Dedifferentiated amniotic fluid mesenchymal stem cell (primary cell): ENCODE measurements around the gene MYL10.

ENCODE experiments used
- DNase-seq: peaks from one replicate; pipeline ENCODE4 v3.0.0-alpha.2; 2016; ENCODE audit errors: extremely low spot score

The MYL10 gene

DNA sequence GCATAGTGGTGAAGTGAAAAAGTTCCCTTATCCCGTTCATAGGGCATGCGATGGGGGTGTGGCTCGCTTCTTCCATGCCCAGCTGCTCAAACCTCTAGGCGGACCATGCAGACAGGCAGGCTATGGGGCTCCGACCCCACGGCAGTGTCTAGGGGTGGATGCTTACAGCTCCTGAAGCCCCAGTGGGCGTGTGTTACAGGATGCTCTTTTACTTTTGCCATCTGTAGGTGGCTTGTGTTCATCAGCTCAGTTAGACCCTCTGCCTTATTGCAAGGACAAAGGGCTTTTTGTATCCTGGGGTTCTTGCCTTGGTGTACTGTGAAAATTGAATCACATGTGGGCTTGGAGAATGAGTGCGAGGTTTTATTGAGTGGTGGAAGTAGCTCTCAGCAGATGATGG, at the start of gene MYL10:
MYL10 (minus strand) TSS at position 126 of the 400 bp plus-strand sequence. CDS start 178 bp downstream, outside the sequence.
- no peak for DNase-seq

DNA sequence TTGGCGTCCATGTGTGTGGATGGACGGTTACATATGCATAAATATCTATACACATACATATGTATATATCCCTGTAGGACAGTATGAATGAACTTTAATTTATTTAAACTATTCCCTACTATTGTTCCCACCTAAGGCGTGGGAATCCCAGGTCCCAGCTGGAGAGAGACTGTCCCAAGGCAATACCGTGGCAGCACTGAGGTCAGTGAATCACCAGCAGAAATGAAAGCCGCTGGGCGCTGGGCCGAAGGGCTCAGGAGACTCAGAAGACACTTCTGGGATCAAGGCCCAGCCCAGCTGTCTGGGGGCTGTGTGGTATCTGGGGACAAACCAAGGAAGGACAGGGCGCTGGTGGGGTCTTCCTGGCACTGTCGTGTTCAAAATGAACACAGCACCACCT, 49.6 kb upstream of the MYL10 start:
- DNase-seq = no peak

DNA sequence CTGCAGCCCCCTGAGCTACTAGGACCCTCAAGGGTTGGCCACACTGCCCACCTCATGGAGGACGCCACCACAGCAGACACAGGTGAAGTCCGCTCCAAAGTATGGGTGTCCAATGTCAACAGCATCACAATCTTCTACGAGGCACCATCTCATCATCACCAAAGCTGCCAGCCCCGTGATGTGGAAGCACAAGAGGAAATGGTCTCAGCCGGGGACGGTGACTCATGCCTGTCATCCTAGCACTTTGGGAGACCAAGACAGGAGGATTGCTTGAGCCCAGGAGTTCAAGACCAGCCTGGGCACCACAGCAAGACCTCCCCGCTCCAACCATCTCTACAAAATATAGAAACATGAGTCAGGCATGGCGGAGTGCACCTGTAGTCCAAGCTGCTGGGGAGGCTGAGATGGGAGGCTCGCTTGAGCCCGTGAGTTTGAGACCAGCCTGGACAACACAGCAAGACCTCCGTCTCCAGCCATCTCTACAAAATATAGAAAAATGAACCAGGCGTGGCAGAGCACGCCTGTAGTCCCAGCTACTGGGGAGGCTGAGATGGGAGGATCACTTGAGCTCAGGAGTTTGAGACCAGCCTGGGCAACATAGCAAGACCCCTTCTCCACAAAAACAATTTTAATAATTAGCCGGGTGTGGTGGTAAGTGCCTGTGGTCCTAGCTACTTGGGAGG, 48.8 kb upstream of the MYL10 start:
- no peak for DNase-seq

DNA sequence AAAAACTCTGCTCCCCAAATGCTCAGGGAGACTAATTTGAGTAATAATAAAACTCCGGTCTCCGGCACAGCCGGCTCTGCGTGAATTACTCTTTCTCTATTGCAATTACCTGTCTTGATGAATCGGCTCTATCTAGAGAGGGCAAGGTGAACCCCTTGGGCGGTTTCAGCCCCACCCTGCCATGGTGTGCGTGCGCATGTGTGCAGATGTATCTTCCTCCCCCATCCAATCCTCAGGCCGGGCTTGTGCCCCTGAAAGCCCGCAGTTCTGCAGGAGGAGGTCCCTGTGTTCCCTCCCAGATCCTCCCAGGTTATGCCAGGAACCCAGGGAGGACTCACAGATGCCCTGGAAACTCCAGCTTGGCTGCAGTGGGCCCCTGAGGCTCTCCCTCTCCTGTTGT, 48.3 kb upstream of the MYL10 start:
- no peak for DNase-seq

DNA sequence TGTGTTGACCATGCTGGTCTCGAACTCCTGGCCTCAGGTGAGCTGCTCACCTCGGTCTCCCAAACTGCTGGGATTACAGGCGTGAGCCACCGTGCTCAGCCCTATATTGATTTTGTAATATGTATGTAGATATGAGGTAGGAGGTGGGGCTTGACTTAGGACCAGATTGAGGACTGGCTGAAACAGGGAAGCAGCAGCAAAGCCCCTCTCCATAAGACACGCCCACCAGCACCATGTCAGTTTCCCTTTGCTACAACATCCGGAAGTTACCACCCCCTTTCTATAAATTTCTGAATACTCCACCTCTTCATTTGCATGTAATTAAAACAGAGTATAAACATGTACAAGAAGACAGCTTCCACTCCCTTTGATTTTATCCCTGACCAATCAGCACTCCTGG, 47.9 kb upstream of the MYL10 start:
- DNase-seq = no peak

DNA sequence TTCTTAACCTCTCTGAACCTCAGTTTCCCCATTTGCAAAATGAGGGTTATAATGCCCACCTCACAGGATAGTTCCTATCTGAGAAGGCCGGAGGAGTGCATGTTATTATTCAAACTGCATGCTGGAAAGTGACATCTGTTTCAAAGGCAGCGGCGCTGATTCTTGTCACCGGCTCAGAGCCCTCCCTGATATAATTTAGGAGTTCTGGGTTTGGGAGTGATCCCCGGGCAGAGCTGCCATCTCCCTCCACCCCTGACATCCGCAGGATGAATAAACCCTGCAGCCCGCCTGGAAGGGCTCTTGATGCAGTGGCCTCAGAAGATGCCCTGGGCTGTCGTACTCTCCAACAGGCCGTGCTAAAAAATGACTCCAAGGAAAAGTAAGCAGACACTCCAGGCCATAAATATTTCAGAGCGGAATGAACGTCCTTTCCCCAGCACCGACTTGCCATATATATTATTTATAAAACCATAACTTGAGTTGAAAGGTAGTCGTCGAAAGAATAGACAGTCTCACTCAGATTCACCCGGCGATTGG, 47.0 kb upstream of the MYL10 start:
- DNase-seq = no peak

DNA sequence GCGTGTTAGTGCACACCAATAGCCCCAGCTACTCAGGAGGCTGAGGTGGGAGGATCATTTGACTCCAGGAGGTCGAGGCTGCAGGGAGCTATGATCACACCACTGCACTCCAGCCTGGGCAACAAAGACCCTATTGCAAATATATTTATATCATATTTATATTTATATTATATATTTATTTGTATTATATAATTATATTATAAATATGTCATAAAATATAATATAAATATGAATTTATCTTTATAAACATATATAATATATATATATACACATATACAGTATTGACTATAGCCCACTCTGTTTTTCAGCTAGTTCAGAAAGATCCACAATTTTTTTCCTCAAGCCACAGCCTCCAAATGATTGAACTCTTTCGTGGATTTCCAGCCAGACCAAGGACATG, 45.3 kb upstream of the MYL10 start:
- DNase-seq = no peak

DNA sequence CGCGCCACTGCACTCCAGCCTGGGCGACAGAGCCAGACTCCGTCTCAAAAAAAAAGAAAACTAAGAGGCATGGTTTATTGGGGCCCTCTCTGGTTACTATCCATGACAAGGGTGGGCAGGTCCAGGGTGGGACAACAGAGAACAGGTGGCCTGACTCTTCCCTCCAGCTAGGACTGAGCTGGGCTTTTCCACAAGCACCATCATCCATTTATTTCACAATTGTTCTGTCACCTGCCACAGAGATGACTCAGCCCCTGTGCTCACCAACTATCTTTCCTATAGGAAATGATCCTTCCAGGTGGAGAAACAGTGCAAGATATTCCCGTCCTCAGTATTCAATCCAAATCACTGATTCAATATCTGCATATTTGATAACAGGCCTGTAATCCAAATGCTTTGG, 44.9 kb upstream of the MYL10 start:
- DNase-seq = no peak

DNA sequence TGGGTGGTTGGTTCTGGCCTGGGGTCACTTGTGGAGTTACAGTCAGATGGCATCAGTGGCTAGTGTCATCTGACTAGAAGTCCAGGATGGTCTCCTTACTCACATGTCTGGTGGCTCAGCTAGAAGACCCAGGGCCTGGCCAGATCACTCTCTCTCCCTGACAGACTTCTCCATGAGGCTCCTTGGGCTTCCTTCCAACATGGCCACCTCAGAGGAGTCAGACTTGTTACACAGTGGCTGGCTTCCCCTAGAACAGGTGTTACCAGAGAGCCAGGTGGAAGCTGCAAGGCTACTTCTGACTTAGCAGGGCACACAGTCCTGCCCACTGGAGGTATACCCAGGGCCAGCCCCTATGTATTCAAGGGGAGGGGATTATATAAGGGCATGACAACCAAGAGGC, 44.2 kb upstream of the MYL10 start:
- no peak for DNase-seq

DNA sequence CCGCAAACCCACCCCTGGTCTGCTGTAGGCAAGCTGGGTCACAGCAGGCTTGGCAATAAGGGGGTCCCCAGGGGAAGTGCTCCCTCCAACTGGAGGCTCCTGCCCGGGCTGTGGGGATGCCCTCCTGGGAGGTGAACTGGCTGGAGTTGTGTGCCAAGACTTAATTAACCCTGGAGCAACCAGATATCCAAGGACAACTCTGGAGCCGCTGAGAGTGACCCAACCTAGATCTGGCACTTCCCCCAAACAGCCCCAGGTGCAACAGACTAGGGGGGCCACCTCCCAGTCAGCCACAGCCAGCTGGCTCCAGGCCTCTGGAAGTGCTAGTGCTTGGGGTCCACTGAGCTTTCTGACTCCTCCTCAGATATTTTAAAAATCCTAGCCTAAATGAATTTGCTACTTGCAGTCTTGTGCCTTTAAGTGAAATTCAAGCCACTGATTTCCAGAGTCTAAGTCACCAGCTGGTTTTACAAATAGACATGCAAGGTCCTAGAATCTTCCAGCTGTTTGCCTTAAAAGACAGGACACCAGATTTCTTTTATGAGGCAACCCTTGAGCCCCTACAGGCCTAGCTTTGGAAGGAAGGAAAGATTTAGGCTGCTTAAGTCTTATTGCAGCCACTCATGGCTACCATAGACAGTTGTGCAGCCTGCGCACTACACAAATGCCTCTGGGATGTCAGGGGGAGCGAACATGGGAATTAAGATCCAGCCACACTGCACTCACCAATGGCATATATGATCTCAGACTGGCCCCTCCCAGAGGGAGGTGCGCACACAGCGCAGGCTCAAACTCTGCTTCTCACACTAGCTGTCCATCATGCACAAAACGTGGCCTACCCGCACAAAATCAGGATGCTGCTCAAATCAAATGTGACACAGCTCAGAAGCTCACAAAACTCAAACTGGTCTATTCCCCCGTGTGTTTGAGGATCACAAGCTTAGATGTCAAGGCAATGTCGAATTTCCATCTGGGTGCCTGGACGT, 42.6 kb upstream of the MYL10 start:
- DNase-seq = no peak

DNA sequence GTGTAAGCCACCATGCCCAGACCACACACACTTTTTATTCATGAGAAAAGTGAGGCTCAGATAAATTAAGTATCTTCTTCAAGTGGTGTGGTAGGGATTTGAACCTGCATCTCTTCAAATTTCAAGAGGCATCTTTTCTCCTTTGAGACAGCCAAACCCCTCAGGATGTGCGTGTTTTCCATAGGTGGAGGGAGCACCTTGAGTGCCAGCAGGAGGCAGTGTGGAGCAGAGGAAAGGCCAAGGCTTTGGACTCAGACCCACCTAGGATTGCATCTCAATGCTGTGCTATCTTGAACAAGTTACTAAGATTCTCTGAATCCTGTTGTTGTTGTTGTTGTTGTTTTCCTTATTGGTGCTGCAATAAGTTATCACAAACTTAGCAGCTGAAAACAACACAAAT, 40.2 kb upstream of the MYL10 start:
- DNase-seq = no peak

DNA sequence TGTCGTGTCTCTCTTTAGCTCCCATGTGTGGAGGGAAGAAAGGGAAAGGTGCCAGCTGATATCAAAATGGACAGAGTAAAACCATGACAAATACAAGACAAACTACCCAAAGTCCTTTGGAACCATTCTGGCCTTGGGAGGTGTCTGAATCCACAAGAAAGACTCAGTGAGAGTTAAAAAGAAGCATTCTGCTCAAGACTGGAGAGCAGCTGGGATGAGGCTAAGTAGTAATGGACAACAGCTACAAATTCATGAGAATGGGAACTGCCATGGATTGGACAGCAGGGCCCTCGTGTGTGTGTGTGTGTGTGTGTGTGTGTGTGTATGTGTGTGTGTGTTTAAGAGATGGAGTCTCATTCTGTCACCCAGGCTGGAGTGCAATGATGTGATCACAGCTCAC, 39.6 kb upstream of the MYL10 start:
- DNase-seq = no peak

DNA sequence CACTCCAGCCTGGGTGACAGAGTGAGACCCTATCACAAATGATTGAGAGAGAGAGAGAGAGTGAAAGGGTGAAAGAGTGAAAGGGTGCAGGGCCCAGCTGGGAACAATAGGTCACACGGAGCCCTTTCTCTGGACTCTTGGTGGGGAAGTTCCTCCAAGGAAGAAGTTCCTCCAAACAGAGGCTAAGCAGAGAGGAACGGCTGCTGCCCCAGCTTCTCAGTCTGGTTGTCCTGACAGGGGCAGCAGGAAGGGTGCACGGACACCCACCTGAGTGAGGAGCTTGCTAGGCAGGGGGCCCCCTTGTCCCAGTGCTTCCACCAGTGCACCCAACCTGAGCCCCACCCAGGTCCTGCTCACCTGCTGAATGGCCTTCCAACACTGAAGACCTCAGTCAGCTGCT, 38.8 kb upstream of the MYL10 start:
- DNase-seq = no peak

DNA sequence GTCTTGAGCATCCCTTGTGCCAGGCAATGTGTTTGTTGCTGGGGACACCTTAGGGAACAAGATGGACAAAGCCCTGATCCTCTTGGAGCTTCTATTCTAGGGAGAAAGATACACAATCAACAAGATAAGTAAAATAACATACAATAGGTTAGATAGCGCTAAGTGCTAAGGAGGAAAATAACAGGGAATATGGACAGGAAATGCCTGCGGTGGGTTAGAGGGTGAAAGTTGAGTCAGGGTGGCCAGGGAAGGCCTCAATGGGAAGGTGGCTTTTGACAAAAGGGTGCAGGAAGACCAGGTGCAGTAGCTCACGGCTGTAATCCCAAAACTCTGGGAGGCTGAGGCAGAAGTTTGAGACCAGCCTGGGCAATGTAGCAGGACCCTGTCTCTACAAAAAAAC, 38.3 kb upstream of the MYL10 start:
- DNase-seq = no peak

DNA sequence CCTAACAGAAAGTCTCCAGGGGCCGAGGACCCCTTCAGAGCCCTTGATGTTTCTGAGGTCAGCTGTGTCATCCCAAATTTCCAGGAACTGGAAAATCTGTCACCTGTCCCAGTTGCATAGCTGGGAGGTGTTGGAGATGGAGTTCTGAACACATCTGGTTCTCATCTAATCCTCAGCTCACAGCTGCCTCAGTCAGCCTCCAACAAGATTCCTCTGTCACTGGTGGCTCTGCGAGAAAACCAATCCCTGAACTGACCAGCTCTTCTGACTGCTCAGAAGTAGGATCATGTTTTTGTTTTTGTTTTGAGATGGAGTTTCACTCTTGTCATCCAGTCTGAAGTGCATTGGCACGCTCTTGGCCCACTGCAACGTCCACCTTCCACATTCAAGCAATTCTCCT, 37.6 kb upstream of the MYL10 start:
- DNase-seq = no peak

DNA sequence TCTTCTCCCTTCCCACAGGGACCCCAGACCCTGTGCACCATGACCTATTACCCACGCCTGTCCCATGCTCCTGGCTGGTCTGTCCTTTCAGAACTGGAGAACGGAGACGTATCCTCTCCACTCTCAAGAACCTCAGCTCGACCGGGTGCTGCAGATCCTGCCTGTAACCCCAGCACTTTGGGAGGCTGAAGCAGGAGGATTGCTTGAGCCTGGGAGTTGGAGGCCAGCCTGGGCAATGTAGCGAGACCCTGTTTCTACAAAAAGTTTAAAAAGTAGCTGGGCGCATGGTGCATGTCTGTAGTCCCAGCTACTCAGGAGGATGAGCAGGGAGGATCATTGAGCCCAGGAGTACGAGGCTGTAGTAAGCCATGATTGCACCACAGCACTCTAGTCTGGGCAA, 37.2 kb upstream of the MYL10 start:
- DNase-seq = no peak

DNA sequence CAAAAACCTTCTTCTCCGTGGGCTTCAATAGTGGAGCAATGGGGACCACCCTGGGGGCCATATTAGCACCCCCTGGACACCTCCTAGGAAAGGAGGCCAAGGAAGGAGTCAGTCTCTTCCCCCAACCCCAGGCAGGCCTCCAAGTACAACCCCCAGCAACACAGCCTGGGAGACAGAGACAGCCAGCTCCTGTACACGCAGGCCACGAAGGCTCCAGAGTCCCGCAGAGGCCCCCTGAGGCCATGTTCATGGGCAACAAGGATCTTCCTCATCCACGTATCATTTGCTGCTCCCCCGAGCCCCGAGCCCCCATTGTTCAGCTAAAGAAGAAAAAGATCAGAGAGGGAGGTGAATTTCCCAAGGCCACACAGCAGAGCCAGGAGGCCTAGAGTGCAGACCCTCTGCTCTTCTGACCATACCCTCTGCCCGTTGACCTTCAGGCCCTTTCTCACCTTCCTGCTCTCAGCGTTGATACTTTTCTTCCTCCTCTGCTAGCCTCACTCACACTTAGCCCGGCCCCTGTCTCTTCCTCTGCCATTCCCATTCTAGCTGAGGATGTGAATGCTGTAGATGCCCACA, 35.9 kb upstream of the MYL10 start:
- DNase-seq = no peak

DNA sequence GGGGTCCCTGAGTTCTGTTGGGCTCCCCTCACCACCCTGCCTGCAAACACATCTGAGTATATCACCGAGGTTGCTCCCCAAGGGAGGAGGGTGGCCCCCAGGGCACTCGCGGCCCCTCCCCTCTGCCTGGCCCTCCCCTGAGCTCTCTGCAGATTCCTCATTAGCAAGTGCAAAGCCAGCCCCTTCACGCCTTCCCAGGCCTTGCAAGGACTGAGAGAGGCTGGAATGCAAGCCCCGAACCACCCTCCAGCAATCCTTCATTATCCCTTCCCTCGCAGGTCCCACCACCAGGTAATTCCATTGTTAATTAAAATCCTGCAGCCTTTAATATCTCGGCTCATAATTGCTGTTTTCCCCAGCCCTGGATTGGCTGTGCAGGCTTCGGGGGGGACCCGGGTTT, 35.3 kb upstream of the MYL10 start:
- no peak for DNase-seq

DNA sequence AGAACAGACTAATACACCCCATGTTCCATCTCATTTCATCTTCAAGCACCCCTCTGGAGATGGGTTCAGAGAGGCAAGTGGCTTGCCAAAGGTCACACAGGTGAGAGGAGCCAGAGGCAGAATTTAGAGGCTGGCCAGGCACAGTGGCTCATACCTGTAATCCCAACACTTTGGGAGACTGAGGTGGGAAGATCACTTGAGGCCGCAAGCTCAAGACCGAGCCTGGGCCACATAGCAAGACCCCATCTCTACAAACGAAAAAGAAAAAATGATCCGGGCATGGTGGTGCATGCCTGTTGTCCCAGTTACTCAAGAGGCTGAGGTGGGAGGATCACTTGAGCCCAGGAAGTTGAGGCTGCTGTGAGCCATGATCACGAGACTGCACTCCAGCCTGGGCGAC, 34.7 kb upstream of the MYL10 start:
- no peak for DNase-seq

DNA sequence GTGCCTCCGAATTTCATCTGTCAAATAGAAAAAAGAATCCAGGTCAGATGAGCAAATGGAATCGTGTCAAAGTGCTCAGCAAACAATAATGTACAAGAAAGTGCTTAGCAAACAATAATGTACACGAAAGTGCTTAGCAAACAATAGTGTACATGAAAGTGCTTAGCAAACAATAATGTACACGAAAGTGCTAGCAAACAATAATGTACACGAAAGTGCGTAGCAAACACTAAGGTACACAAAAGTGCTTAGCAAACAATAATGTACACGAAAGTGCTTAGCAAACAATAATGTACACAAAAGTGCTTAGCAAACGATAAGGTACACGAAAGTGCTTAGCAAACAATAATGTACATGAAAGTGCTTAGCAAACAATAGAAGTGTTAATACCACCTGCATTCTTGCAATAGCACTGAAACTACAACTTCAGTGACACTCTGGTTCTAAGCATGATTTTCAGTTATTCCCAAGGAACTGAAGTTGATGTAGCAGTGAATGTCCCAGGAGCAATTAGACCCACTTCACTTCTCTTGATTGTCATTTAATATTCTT, 33.4 kb upstream of the MYL10 start:
- DNase-seq = no peak

DNA sequence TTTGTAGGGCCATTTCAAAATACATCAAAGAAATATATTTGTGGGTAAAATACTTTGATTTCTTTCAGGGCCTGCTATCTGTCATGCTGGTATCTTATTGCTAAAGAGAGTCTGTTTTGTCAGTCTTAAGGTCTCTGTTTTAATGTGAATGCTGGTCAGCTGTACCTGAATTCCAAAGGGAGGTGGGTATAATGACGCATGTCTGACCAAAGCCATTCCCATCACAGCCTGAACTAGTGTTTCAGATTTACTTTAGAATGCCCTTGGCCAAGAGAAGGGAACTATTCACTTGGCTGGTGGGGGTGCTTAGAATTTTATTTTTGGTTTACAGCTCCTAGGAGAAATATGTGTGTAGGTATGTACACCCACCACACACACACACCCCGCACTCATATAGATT, 30.6 kb upstream of the MYL10 start:
- DNase-seq = no peak

DNA sequence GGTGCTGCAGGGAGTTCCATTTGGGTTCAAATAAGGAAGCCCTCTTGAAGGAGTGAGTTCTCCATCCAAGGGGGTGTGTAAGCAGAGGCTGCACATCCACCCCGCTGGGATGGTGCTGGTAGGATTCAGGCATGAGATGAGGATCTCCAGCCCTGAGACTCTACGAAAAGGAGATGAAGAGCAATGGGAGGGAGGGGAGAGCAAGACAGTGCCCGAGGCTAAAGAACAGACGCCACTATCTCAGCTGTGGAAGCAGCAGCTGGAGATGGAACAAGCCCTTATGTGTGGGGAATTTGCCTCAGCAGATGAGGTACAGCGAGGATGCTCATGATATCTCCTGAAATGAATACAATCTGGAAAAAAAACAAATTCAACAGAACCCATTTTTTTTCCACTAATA, 28.1 kb upstream of the MYL10 start:
- no peak for DNase-seq
